ENCODE measurements around the gene MLIP.
"Not testable (repeated sequence)": the region's sequence is repeated elsewhere in the genome, so short reads cannot be mapped to it uniquely, and the experiment has no call there.

The MLIP gene

GRCh38 chr6:54072635-54073313, 38.5 kb upstream of the MLIP start:
- no peaks in the 10 kb centered on the region for H3K9me3 ChIP-seq
- no peaks in the 10 kb centered on the region for H3K36me3 ChIP-seq
- no peak overlapping the region for H3K27ac ChIP-seq
- no peaks in the 10 kb centered on the region for H3K4me1 ChIP-seq (ENCODE audit: control insufficient read depth in 1 of 2, insufficient read depth in 1 of 2, low read depth in 1 of 2, low read length in 1 of 2)
- no peak overlapping the region for H3K4me3 ChIP-seq (ENCODE audit: low read depth in 1 of 2, low read length in 1 of 2)
- no peaks in the 10 kb centered on the region for H3K27me3 ChIP-seq
- TF ChIP-seq, protein P1, sequence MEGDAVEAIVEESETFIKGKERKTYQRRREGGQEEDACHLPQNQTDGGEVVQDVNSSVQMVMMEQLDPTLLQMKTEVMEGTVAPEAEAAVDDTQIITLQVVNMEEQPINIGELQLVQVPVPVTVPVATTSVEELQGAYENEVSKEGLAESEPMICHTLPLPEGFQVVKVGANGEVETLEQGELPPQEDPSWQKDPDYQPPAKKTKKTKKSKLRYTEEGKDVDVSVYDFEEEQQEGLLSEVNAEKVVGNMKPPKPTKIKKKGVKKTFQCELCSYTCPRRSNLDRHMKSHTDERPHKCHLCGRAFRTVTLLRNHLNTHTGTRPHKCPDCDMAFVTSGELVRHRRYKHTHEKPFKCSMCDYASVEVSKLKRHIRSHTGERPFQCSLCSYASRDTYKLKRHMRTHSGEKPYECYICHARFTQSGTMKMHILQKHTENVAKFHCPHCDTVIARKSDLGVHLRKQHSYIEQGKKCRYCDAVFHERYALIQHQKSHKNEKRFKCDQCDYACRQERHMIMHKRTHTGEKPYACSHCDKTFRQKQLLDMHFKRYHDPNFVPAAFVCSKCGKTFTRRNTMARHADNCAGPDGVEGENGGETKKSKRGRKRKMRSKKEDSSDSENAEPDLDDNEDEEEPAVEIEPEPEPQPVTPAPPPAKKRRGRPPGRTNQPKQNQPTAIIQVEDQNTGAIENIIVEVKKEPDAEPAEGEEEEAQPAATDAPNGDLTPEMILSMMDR (IDR thresholded peaks at IDR 0.05): no peak

DNA sequence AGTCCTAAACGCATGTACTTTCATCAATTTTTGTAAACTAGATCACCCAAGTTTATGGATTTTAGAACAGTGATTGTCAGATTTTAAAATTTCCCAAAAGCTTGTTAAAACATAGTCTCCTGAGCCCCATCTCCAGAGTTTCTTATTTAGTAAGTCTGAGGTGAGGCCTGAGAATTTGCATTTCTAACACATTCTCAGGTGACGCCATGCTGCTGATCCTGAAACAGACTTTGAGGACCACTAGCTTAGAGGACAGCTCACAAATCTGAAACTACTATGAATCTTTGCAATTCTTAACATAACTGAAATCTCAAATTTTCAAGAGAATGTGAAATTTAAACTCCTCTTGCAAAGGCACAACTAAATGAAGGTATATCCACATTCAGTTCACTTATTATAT, 37.8 kb upstream of the MLIP start:
- H3K36me3 ChIP-seq: no peaks in the 10 kb centered on the region
- TF ChIP-seq, protein P1 (IDR thresholded peaks at IDR 0.05): no peak
- no peaks in the 10 kb centered on the region for H3K27me3 ChIP-seq
- H3K4me1 ChIP-seq (ENCODE audit: control insufficient read depth in 1 of 2, insufficient read depth in 1 of 2, low read depth in 1 of 2, low read length in 1 of 2): no peaks in the 10 kb centered on the region
- H3K4me3 ChIP-seq (ENCODE audit: low read depth in 1 of 2, low read length in 1 of 2): no peak overlapping the region
- no peaks in the 10 kb centered on the region for H3K9me3 ChIP-seq
- H3K27ac ChIP-seq: no peak overlapping the region

DNA sequence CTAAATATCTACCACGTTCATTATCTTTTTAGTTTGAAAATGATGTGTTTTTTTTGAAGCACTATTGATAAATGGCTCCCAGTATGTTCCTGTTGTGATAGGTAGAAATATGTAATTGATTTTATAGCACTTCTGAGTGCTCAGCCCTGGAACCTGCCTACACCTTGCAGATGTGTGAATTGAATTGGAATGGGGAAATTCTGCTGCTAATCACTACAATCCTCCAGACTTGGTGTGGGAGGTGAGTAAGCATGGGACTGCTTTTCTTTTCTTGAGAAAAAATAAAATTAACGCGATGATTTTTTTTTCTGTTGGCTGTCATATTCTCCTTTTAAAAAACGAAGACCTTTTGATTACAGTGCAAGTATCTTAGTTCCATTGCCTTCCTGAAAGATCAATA, 37.1 kb upstream of the MLIP start:
- Histone ChIP-seq H3K4me1 (ENCODE audit: control insufficient read depth in 1 of 2, insufficient read depth in 1 of 2, low read depth in 1 of 2, low read length in 1 of 2) (no peaks in the 10 kb centered on the region), H3K4me3 (ENCODE audit: low read depth in 1 of 2, low read length in 1 of 2) (no peak overlapping the region), H3K36me3 (no peaks in the 10 kb centered on the region), H3K27me3 (no peaks in the 10 kb centered on the region), H3K9me3 (no peaks in the 10 kb centered on the region), H3K27ac (no peak overlapping the region)
- TF ChIP-seq, protein P1 (IDR thresholded peaks at IDR 0.05): no peak

- Histone ChIP-seq H3K4me1 (ENCODE audit: control insufficient read depth in 1 of 2, insufficient read depth in 1 of 2, low read depth in 1 of 2, low read length in 1 of 2) (no peaks in the 10 kb centered on the region), H3K36me3 (no peaks in the 10 kb centered on the region), H3K27ac (no peak overlapping the region), H3K27me3 (no peaks in the 10 kb centered on the region), H3K9me3 (no peaks in the 10 kb centered on the region), H3K4me3 (ENCODE audit: low read depth in 1 of 2, low read length in 1 of 2) (no peak overlapping the region)
- TF ChIP-seq, protein P1 (IDR thresholded peaks at IDR 0.05): no peak
Observed at GRCh38 chr6:54074578-54075195, 36.6 kb upstream of the MLIP start.

- no peaks in the 10 kb centered on the region for H3K27me3 ChIP-seq
- no peak overlapping the region for H3K4me3 ChIP-seq (ENCODE audit: low read depth in 1 of 2, low read length in 1 of 2)
- TF ChIP-seq, protein P1 (IDR thresholded peaks at IDR 0.05): no peak
Observed at GRCh38 chr6:54076159-54076789, 35.0 kb upstream of the MLIP start.

GRCh38 chr6:54081499-54081898, 29.7 kb upstream of the MLIP start:
- H3K27me3 ChIP-seq; H3K4me1 ChIP-seq (ENCODE audit: control insufficient read depth in 1 of 2, insufficient read depth in 1 of 2, low read depth in 1 of 2, low read length in 1 of 2); H3K36me3 ChIP-seq; H3K4me3 ChIP-seq (ENCODE audit: low read depth in 1 of 2, low read length in 1 of 2); H3K9me3 ChIP-seq; H3K27ac ChIP-seq: not testable (repeated sequence)

More at GRCh38 chr6:54076159-54076789, 35.0 kb upstream of the MLIP start:
- no peaks in the 10 kb centered on the region for H3K9me3 ChIP-seq
- no peaks in the 10 kb centered on the region for H3K36me3 ChIP-seq
- H3K27ac ChIP-seq: no peak overlapping the region
- no peaks in the 10 kb centered on the region for H3K4me1 ChIP-seq (ENCODE audit: control insufficient read depth in 1 of 2, insufficient read depth in 1 of 2, low read depth in 1 of 2, low read length in 1 of 2)

All from neutrophil (primary cell).